ENCODE results near the gene UBE2D2.
"Not testable (repeated sequence)": the region's sequence is repeated elsewhere in the genome, so short reads cannot be mapped to it uniquely, and the experiment has no call there.

UBE2D2 gene

DNA sequence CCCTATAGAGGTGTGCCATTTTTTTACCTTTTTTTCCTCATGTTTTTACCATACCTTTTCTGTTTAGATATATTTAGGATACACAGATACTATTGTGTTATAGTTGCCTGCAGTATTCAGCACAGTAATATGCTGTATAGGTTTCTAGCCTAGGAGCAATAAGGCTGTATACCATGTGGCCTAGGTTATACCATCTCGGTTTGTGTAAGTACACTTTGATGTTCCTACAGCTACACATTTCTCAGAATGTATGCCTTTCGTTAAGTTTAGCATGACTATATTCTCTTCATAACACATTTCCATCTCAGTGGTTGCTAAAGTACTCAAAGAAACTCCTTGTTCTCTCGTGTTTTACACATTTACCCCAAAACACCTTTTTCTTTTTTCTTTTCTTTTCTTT, 23.0 kb downstream of the UBE2D2 start:
- DNase-seq, result no peak

- DNase-seq, result not testable (repeated sequence)
Observed at GRCh38 chr5:139588116-139588515, 27.0 kb downstream of the UBE2D2 start.

DNA sequence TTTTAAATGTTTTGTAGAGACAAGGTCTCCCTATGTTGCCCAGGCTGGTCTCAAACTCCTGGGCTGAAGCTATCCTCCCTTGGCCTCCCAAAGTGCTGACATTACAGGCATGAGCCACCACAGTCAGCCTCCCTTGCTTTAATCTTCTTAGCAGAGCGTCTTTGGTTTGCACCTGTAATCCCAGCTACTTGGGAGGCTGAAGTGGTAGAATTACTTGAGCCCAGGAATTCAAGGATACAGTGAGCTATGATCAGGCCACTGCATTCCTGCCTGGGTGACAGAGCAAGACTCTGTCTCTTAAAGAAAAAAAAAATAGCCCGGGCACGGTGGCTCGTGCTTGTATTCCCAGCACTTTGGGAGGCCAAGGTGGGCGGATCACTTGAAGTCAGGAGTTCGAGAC, 27.8 kb downstream of the UBE2D2 start:
- no peak for DNase-seq

- no peak for DNase-seq
Observed at GRCh38 chr5:139592289-139592688, 31.1 kb downstream of the UBE2D2 start.

DNA sequence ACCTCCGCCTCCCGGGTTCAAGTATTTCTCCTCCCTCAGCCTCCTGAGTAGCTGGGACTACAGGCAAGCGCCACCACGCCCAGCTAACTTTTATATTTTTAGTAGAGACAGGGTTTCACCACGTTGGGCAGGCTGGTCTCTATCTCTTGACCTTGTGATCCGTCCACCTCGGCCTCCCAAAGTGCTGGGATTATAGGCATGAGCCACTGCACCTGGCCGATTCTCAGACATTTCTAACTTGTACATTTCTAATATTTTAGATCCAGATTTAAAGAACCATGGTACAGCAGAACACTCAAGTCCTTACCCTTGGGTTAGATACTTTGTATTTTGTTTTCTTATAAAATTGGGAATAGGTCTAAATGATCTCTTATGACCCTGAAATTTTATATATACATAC, 31.9 kb downstream of the UBE2D2 start:
- not testable (repeated sequence) for DNase-seq

DNA sequence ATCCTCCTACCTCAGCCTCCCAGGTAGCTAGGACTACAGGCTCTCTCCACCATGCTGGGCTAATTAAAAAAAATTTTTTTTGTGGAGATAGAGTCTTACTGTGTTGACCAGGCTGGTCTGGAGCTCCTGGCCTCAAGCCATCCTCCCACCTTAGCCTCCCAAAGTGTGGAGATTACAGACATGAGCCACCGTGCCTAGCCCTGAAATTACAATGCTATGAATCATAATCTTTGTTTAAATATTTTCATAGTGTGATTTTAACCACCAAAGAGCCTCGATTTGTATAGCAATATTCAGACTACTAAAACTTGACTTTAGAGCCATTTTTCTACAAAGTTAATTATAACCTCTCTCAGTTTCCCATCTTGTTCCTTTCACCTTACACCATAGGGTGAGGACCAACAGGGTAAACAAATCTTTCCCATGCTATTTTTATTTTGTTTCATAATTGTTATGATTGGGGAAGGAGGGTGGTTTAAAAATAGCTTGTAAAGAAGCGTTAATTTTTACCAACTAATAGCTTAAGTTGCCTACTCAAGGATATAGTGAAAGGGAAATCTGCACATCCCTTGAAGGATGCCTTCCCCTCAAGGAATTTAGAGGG, 32.7 kb downstream of the UBE2D2 start:
- peak; percentile 46 for DNase-seq

DNA sequence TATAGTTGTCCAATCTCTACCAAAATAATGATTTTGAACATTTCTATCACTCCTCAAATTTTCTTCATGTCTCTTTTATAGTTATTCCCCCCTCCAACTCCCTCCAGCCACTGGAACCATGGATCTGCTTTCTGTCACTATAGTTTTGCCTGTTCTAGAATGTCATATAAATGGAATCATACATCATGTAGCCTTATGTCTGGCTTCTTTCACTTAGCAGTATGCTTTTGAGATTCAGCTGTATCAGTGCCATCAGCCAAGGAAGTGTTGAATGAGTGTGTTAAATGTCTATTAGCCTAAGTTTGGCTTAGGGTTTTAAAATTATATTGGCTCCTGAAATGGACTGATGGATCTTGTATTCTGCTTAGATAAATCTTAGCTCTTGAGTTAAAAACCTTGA, 36.0 kb downstream of the UBE2D2 start:
- no peak for DNase-seq

DNA sequence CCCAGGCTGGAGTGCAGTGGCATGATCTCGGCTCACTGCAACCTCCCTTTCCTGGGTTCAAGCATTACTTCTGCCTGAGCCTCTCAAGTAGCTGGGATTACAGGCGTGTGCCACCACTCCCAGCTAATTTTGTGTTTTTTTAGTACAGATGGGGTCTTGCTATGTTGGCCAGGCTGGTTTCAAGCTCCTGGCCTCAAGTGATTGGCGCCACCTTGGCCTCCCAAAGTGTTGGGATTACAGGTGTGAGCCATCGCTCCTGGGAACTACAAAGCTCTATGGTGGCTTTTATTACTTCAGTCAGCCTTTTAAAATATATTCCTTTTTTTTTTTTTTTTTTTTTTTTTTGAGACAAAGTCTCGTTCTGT, 37.4 kb downstream of the UBE2D2 start:
- DNase-seq, result not testable (repeated sequence)

DNA sequence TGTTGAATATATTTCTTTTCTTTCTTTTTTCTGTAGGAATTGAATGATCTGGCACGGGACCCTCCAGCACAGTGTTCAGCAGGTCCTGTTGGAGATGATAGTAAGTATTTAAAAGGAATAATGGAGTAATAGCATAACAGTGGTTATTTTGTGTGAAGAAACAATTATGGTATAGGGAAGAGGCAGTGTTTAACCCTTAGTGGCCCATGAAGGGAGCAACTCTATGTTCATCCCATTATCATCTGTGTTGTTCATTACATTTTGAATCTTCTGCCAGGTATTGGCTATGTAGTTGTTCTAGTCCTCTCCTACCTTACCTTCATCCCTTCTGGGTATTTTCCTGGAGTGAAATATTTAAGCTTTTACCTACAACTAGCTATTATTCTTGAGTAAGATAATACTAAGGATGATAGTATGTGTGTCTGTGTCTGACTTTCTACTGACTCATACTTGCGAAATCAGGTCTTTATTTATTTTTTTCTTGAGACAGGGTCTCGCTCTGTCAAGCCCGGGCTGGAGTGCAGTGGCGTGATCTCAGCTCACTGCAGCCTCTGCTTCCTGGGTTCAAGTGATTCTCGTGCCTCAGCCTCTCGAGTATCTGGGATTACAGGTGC, 39.3 kb downstream of the UBE2D2 start:
- DNase-seq, result peak; percentile 53

DNA sequence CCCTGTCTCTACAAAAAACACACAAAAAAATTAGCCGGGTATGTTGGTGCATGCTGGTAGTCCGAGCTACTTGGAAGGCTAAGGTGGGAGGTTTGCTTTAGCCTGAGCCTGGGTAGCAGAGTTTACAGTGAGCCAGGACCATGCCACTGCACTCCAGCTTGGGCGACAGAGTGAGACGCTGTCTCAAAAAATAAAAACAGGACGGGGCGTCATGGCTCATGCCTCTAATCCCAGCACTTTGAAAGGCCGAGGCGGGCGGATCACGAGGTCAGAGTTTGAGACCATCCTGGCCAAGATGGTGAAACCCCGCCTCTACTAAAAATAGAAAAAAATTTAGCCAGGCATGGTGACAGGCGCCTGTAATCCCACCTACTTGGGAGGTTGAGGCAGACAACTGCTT, 40.3 kb downstream of the UBE2D2 start:
- no peak for DNase-seq

- not testable (repeated sequence) for DNase-seq
Observed at GRCh38 chr5:139601948-139602347, 40.8 kb downstream of the UBE2D2 start.

DNA sequence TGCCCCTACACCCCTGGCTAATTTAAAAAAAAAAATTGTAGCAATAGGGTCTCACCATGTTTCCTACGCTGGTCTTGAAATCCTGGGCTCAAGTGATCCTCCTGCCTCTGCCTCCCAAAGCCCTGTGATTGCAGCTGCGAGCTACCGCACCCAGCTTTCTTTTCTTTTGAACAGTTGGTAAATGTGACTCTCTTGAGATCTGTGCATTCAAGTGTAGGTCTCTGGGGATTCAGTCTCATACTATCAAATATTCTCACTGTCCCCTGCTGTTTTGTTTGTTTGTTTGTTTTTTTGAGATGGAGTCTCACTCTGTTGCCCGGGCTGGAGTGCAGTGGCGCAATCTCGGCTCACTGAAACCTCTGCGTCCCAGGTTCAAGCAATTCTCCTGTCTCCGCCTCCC, 44.7 kb downstream of the UBE2D2 start:
- no peak for DNase-seq

DNA sequence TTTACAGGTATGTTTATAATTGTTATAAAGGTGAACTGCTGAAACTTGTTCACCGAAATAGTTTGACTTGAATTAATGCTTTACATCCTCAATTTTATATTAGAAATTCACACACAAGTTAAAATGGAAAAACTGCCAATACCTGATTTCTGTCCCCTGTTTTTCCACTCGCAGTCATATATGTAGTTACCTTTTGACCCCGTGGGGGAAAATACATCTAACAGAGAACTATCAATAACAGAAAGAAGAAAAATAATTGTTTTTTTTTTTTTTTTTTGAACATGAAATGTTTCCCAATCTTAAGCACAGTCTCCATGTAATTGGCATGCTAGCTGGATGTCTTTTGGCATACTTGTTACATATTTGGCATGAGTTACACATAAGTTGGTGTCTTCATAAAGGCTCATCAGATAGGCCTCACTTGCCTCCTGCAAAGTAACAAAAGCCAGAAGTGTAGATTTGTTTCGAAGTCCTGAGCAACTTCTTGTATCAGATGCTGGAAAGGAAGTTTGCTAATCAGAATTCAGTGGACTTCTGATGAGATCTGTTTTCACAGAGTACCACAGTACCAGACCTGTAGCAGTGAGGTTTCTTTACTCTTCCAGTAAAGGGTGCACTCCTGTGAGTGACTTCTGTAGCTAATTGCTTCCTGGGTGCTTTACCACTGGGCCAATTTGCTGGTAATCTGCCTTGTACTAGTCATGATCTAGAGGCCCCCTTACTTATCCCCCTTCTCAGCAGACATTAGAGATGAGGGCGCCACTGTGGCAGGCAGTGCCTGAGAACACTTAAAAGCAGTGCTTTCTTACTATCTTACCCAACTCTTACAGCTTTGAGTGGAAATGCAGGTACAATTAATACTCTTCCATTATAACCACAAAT, 50.8 kb downstream of the UBE2D2 start:
- DNase-seq, result peak; percentile 19

GRCh38 chr5:139619861-139620260, 58.7 kb downstream of the UBE2D2 start:
- no peak for DNase-seq

GRCh38 chr5:139625398-139625797, 64.3 kb downstream of the UBE2D2 start:
- not testable (repeated sequence) for DNase-seq

GRCh38 chr5:139630855-139631254, 69.7 kb downstream of the UBE2D2 start:
- no peak for DNase-seq

DNA sequence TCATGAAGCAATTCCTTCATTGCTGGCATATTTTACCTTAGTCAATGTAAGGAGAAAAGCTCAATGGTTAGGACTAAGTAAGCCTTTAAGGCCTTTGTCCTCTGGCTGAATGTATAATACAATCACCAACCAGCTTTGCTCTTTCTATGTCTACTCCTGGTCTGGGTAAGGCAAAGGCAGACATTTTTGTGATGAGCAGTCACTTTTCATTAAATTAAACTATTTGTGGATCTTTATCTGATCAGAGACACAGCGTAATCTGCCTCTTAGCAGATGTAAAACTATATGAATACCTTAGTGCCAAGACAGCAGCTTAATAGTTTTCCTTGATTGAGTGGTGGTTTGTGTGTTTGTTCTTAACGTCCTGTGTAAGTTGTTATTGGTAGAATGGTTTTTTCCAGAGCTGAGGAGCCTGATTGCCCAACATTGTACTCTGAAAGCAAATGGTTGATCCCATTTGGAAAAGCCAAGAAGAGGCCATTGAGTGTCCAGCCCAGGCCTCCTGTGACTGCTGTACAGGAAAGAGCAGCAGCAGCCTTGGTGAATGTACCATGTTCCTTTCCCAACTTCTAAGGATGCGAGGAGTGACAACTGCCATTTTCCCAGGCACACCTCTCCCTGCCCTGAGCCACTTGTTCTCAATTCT, 70.5 kb downstream of the UBE2D2 start:
- no peak for DNase-seq

- DNase-seq, result peak; percentile 67
Observed at GRCh38 chr5:139633295-139634027, 72.3 kb downstream of the UBE2D2 start.

DNA sequence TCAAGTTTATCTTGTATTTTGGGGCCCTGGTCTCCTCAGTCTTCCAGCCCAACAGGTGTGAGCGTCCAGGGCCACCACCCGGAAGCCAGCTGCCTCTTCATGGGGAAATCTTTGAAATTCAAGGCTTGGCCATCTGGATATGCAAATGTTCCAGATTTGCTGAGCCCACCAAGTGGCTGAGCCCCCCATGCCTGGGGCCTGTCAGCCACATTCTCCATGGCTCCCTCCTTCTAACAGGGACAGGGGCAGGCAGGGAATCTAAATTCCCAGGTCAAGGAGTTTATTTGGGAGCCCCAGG, 72.8 kb downstream of the UBE2D2 start:
- no peak for DNase-seq

DNA sequence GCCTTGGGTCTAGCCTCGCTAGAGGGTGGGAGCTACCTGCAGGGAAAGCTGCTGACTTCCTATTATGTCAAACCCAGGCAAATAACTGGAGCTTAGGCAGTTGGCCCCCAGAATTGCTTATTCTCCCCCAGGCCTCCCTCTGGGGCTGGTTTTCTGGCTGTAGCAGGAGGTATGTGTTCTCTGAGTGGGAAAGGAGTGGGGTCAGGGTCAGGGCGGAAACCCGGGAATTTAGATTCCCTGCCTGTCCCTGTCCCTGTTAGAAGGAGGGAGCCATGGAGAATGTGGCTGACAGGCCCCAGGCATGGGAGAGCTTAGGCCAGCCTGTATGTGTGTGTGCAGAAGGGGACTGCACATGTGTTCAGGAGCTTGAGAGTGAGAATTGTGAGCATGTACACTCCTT, 73.4 kb downstream of the UBE2D2 start:
- DNase-seq, result no peak

- DNase-seq, result no peak
Observed at GRCh38 chr5:139635191-139635590, 74.1 kb downstream of the UBE2D2 start.

DNA sequence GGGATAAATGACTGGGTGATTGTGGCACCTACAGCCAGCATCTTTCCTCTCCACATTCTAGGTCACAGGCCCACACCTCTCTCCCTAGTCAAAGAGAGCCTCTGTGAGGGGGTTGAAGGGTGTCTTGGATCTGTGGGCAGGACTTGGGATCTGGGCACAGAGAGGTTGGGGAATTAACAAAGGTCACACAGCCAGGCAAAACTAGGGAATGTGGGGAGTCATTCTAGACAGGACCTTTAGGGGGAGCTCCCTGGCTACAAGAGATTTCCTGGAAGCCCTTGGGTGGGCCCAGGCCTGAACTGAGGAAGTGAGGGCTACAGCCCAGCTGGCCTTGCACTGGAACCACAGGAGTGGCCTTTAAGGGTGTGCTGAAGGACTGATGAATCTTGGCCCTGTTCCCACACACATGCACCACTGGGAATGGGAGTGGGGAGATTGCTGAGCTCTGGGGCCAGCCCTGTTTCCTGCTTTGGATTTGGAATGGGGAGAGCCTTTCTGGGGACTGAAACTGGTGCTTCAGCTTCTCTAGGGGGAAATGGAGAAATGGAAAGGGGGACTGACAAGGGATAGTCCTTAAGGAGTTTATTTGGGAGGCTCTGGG, 74.6 kb downstream of the UBE2D2 start:
- peak; percentile 93 for DNase-seq

Measured in fibroblast of skin of abdomen (primary cell).